Astrocyte (in vitro differentiated cells and primary cell): ENCODE measurements around the gene TNFSF11. TPM values are rescaled to one million over a fixed set of nuclear protein-coding genes. Genes with fewer than 3 reads are reported as not detected.

Source experiments
- DNase-seq: peaks from one replicate; pipeline ENCODE4 v3.0.0-alpha.2; 2010; ENCODE audit warnings: low read depth
- FAIRE-seq: peaks from 2 replicates; lab custom pipeline; 2011; peaks lifted over from hg19 to GRCh38; lab: Jason Lieb, UNC
- H2AFZ ChIP-seq: 2 replicates; pipeline ENCODE4 v1.6.0; 2012; ENCODE audit warnings: low read depth, low read length, inconsistent platforms
- H3K27ac ChIP-seq: 2 replicates; pipeline ENCODE4 v1.5.1; 2011; ENCODE audit warnings: low read depth, low read length, inconsistent platforms
- H3K27me3 ChIP-seq: 2 replicates; pipeline ENCODE4 v1.6.0; 2011; ENCODE audit warnings: low read length, inconsistent platforms; ENCODE audit not compliant: insufficient read depth
- H3K36me3 ChIP-seq: 2 replicates; pipeline ENCODE4 v1.5.1; 2011; ENCODE audit warnings: low read length, inconsistent platforms; ENCODE audit not compliant: insufficient read depth
- H3K4me1 ChIP-seq: 2 replicates; pipeline ENCODE4 v1.5.1; 2011; ENCODE audit warnings: low read length, inconsistent platforms; ENCODE audit not compliant: insufficient read depth
- H3K4me2 ChIP-seq: 2 replicates; pipeline ENCODE4 v1.6.0; 2012; ENCODE audit warnings: low read length, inconsistent platforms
- H3K4me3 ChIP-seq: 2 replicates; pipeline ENCODE4 v1.5.1; 2011; ENCODE audit warnings: low read depth, mild to moderate bottlenecking, low read length, inconsistent platforms; ENCODE audit not compliant: insufficient read depth
- H3K79me2 ChIP-seq: 2 replicates; pipeline ENCODE4 v1.6.0; 2012; ENCODE audit warnings: mild to moderate bottlenecking, low read length, inconsistent platforms; ENCODE audit not compliant: insufficient read depth
- H3K9ac ChIP-seq: 2 replicates; pipeline ENCODE4 v1.6.0; 2012; ENCODE audit warnings: mild to moderate bottlenecking, low read length, inconsistent platforms
- H3K9me3 ChIP-seq: 2 replicates; pipeline ENCODE4 v1.5.1; 2012; ENCODE audit warnings: low read depth, mild to moderate bottlenecking, low read length, inconsistent platforms; ENCODE audit not compliant: insufficient read depth
- H4K20me1 ChIP-seq: 2 replicates; pipeline ENCODE4 v1.6.0; 2012; ENCODE audit warnings: low read length, inconsistent platforms; ENCODE audit not compliant: insufficient read depth
- H3K27ac Mint-ChIP-seq: one replicate; pipeline ENCODE4 v1.8.0; 2021; ENCODE audit warnings: mild to moderate bottlenecking, mixed read lengths; ENCODE audit not compliant: unreplicated experiment
- H3K27me3 Mint-ChIP-seq: one replicate; pipeline ENCODE4 v1.8.0; 2021; ENCODE audit warnings: low read depth, mixed read lengths; ENCODE audit not compliant: unreplicated experiment
- H3K36me3 Mint-ChIP-seq: one replicate; pipeline ENCODE4 v1.8.0; 2021; ENCODE audit warnings: low read depth, mixed read lengths; ENCODE audit not compliant: unreplicated experiment
- H3K4me1 Mint-ChIP-seq: one replicate; pipeline ENCODE4 v1.8.0; 2021; ENCODE audit warnings: low read depth, mixed read lengths; ENCODE audit not compliant: unreplicated experiment
- H3K4me3 Mint-ChIP-seq: one replicate; pipeline ENCODE4 v1.8.0; 2021; ENCODE audit warnings: mild to moderate bottlenecking, moderate library complexity, mixed read lengths; ENCODE audit not compliant: unreplicated experiment
- H3K9me3 Mint-ChIP-seq: one replicate; pipeline ENCODE4 v1.8.0; 2021; ENCODE audit warnings: mild to moderate bottlenecking, mixed read lengths; ENCODE audit not compliant: unreplicated experiment
- CTCF ChIP-seq: IDR thresholded peaks from 2 replicates; pipeline ENCODE4 v1.5.1; 2011; ENCODE audit warnings: low read depth, mild to moderate bottlenecking, inconsistent platforms, low read length, moderate library complexity; ENCODE audit not compliant: insufficient read depth
- EZH2 ChIP-seq: IDR thresholded peaks from 2 replicates; pipeline ENCODE4 v1.6.1; 2012; ENCODE audit warnings: mild to moderate bottlenecking, low read length, inconsistent platforms; ENCODE audit not compliant: insufficient read depth
- total RNA-seq: library from RNA; stranded (reverse); gene quantifications from 2 replicates; pipeline ENCODE4 v1.2.1, GENCODE V29; 2021

TNFSF11 gene
- total RNA-seq, 1 donor from 2014 or later, result not detected

DNA sequence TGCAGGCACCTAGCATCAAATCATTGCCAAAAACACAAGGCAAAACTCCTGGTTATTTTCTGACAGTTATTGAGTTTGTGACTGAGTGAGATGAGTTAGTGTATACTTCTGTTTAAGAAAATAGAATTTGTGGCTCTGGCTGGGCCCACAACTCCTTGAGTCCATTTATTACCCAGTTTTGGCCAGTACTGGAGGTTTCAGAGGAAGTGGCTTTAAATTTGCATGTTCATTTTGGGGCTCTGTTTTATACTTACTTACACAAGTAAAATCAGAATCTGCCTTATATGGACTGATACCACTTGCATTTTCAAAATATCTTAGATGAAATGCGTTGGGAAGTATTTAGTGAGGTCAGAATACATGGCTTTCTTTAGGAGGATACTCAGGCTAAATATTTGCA lies 29.0 kb downstream of the TNFSF11 start:
- Histone ChIP-seq H3K4me1 (peaks cover 7% of the 10 kb centered on the region), H4K20me1 (no peaks in the 10 kb centered on the region), H3K79me2 (no peaks in the 10 kb centered on the region), H3K36me3 (no peaks in the 10 kb centered on the region), H3K27me3 (no peaks in the 10 kb centered on the region), H2AFZ (no peak overlapping the region), H3K4me2 (no peak overlapping the region), H3K9ac (no peak overlapping the region), H3K27ac (no peak overlapping the region), H3K4me3 (no peak overlapping the region), H3K9me3 (no peaks in the 10 kb centered on the region)
- H3K27me3 Mint-ChIP-seq, result peaks cover 6% of the 10 kb centered on the region
- no peak overlapping the region for H3K27ac Mint-ChIP-seq
- no peak overlapping the region for H3K4me3 Mint-ChIP-seq
- FAIRE-seq, result no peak
- H3K4me1 Mint-ChIP-seq, result peaks cover 5% of the 10 kb centered on the region
- peaks cover 4% of the 10 kb centered on the region for H3K9me3 Mint-ChIP-seq
- no peak for DNase-seq
- no peak for TF ChIP-seq EZH2
- peaks cover 3% of the 10 kb centered on the region for H3K36me3 Mint-ChIP-seq

DNA sequence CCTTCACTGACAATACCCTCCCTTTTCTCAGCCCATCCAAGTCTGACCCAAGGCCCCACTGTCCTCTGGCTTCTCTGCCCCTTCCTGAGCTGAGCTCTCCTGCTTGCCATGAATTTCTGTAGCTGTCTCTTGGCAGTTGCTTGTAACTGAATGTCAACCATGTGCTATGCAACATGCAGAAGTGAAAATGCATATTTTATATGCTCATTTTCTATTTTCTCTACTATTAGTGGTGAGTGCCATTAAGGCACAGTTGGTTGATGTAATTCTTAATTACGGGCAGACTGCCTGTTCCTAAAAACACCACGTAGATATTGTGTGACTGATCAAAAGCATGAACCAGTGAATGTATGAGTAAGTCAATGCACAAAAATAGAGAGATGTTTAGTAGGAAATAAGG lies 29.6 kb downstream of the TNFSF11 start:
- H4K20me1 ChIP-seq, result no peaks in the 10 kb centered on the region
- H3K9me3 ChIP-seq, result no peaks in the 10 kb centered on the region
- H3K27me3 ChIP-seq, result no peaks in the 10 kb centered on the region
- H3K27ac Mint-ChIP-seq, result no peak overlapping the region
- H3K4me1 Mint-ChIP-seq, result peaks cover 5% of the 10 kb centered on the region
- DNase-seq (no peak), FAIRE-seq (no peak)
- H3K27me3 Mint-ChIP-seq, result peaks cover 6% of the 10 kb centered on the region
- no peak overlapping the region for H3K4me3 Mint-ChIP-seq
- H3K9ac ChIP-seq, result no peak overlapping the region
- peaks cover 7% of the 10 kb centered on the region for H3K4me1 ChIP-seq
- no peaks in the 10 kb centered on the region for H3K79me2 ChIP-seq
- H3K4me3 ChIP-seq, result no peak overlapping the region
- H3K36me3 Mint-ChIP-seq, result peaks cover 3% of the 10 kb centered on the region
- no peaks in the 10 kb centered on the region for H3K36me3 ChIP-seq
- no peak overlapping the region for H3K4me2 ChIP-seq
- no peak overlapping the region for H3K27ac ChIP-seq
- H3K9me3 Mint-ChIP-seq, result peaks cover 4% of the 10 kb centered on the region
- TF ChIP-seq EZH2, result no peak
- TF ChIP-seq CTCF, result no peak
- H2AFZ ChIP-seq, result no peak overlapping the region

GRCh38 chr13:42607546-42607945 lies 33.6 kb downstream of the TNFSF11 start:
- Mint-ChIP-seq H3K4me3 (no peak overlapping the region), H3K4me1 (no peaks in the 10 kb centered on the region), H3K27ac (no peak overlapping the region), H3K27me3 (peaks cover 11% of the 10 kb centered on the region), H3K36me3 (peaks cover 3% of the 10 kb centered on the region), H3K9me3 (peaks cover 4% of the 10 kb centered on the region)
- Histone ChIP-seq H3K27ac (no peak overlapping the region), H3K36me3 (no peaks in the 10 kb centered on the region), H3K79me2 (no peaks in the 10 kb centered on the region), H2AFZ (no peak overlapping the region), H3K9me3 (no peaks in the 10 kb centered on the region), H3K27me3 (no peaks in the 10 kb centered on the region), H3K4me3 (no peak overlapping the region), H4K20me1 (no peaks in the 10 kb centered on the region), H3K4me2 (no peak overlapping the region), H3K9ac (no peak overlapping the region), H3K4me1 (no peaks in the 10 kb centered on the region)
- DNase-seq (no peak), FAIRE-seq (no peak)
- TF ChIP-seq EZH2 (no peak), CTCF (no peak)
